ENCODE results near the gene BCAR3.
"Not testable (repeated sequence)": the region's sequence is repeated elsewhere in the genome, so short reads cannot be mapped to it uniquely, and the experiment has no call there.

The BCAR3 gene

GRCh38 chr1:93705892-93706500, 24.4 kb upstream of the BCAR3 start:
- DNase-seq (ENCODE audit: low read depth in 3 of 3): no peak

- no peak for DNase-seq (ENCODE audit: low read depth in 3 of 3)
These were observed 22.4 kb upstream of the BCAR3 start for GRCh38 chr1:93704052-93704451.

GRCh38 chr1:93703643-93704042, 22.0 kb upstream of the BCAR3 start:
- DNase-seq (ENCODE audit: low read depth in 3 of 3): no peak

GRCh38 chr1:93702828-93703183, 21.2 kb upstream of the BCAR3 start:
- DNase-seq (ENCODE audit: low read depth in 3 of 3): no peak

GRCh38 chr1:93702111-93702827, 20.6 kb upstream of the BCAR3 start:
- no peak for DNase-seq (ENCODE audit: low read depth in 3 of 3)

GRCh38 chr1:93701629-93702028, 20.0 kb upstream of the BCAR3 start:
- DNase-seq (ENCODE audit: low read depth in 3 of 3): no peak

- no peak for DNase-seq (ENCODE audit: low read depth in 3 of 3)
These were observed 19.2 kb upstream of the BCAR3 start for GRCh38 chr1:93700532-93701469.

GRCh38 chr1:93699503-93700168, 18.0 kb upstream of the BCAR3 start:
- DNase-seq (ENCODE audit: low read depth in 3 of 3): no peak

- DNase-seq (ENCODE audit: low read depth in 3 of 3): no peak
These were observed 17.4 kb upstream of the BCAR3 start for GRCh38 chr1:93699049-93699384.

GRCh38 chr1:93698329-93699048, 16.9 kb upstream of the BCAR3 start:
- no peak for DNase-seq (ENCODE audit: low read depth in 3 of 3)

- DNase-seq (ENCODE audit: low read depth in 3 of 3): not testable (repeated sequence)
These were observed 15.9 kb upstream of the BCAR3 start for GRCh38 chr1:93697566-93697965.

GRCh38 chr1:93695411-93696005, 13.9 kb upstream of the BCAR3 start:
- DNase-seq (ENCODE audit: low read depth in 3 of 3): no peak

GRCh38 chr1:93694819-93695218, 13.2 kb upstream of the BCAR3 start:
- DNase-seq (ENCODE audit: low read depth in 3 of 3): no peak

GRCh38 chr1:93694039-93694438, 12.4 kb upstream of the BCAR3 start:
- DNase-seq (ENCODE audit: low read depth in 3 of 3): no peak

- DNase-seq (ENCODE audit: low read depth in 3 of 3): peak in 1 of 3 experiments; percentile 56
These were observed 11.4 kb upstream of the BCAR3 start for GRCh38 chr1:93692983-93693591.

GRCh38 chr1:93692451-93692861, 10.8 kb upstream of the BCAR3 start:
- no peak for DNase-seq (ENCODE audit: low read depth in 3 of 3)

GRCh38 chr1:93692026-93692425, 10.4 kb upstream of the BCAR3 start:
- no peak for DNase-seq (ENCODE audit: low read depth in 3 of 3)

GRCh38 chr1:93690921-93691789, 9.5 kb upstream of the BCAR3 start:
- DNase-seq (ENCODE audit: low read depth in 3 of 3): no peak

- no peak for DNase-seq (ENCODE audit: low read depth in 3 of 3)
These were observed 8.7 kb upstream of the BCAR3 start for GRCh38 chr1:93690341-93690740.
